IPS-NIHi7 (cell line): ENCODE measurements around the gene SNAP47.

ENCODE experiments used
- DNase-seq: peaks from one replicate; pipeline ENCODE4 v3.0.0; 2012; ENCODE audit warnings: mixed read lengths; ENCODE audit errors: extremely low spot score

SNAP47 gene

GRCh38 chr1:227731696-227732585, 3.3 kb upstream of the SNAP47 start:
- no peak for DNase-seq

GRCh38 chr1:227732586-227733308, 2.5 kb upstream of the SNAP47 start:
- DNase-seq = no peak

- no peak for DNase-seq
Measured at GRCh38 chr1:227733309-227733705, 1.9 kb upstream of the SNAP47 start.

GRCh38 chr1:227733751-227734545, 1.3 kb upstream of the SNAP47 start:
- no peak for DNase-seq

GRCh38 chr1:227734546-227734855, 734 bp upstream of the SNAP47 start:
- no peak for DNase-seq

GRCh38 chr1:227735539-227736285, 477 bp downstream of the SNAP47 start:
- DNase-seq = no peak

- DNase-seq = no peak
Measured at GRCh38 chr1:227736814-227737432, 1.7 kb downstream of the SNAP47 start.

- DNase-seq = no peak
Measured at GRCh38 chr1:227738820-227739219, 3.6 kb downstream of the SNAP47 start.

- no peak for DNase-seq
Measured at GRCh38 chr1:227739636-227740035, 4.4 kb downstream of the SNAP47 start.

- DNase-seq = no peak
Measured at GRCh38 chr1:227740401-227740960, 5.2 kb downstream of the SNAP47 start.

- no peak for DNase-seq
Measured at GRCh38 chr1:227741166-227741870, 6.1 kb downstream of the SNAP47 start.

GRCh38 chr1:227742738-227743715, 7.8 kb downstream of the SNAP47 start:
- DNase-seq = no peak

GRCh38 chr1:227744668-227745067, 9.4 kb downstream of the SNAP47 start:
- no peak for DNase-seq

- DNase-seq = no peak
Measured at GRCh38 chr1:227745568-227746265, 10.5 kb downstream of the SNAP47 start.

GRCh38 chr1:227746676-227747075, 11.4 kb downstream of the SNAP47 start:
- no peak for DNase-seq

- DNase-seq = no peak
Measured at GRCh38 chr1:227747382-227747781, 12.1 kb downstream of the SNAP47 start.

- no peak for DNase-seq
Measured at GRCh38 chr1:227747948-227748495, 12.8 kb downstream of the SNAP47 start.
